Measurements from ENCODE around the gene POLR2M. TPM values are rescaled to one million over a fixed set of nuclear protein-coding genes. Genes with fewer than 3 reads are reported as not detected.

The POLR2M gene
- total and polyA plus RNA-seq, 3 experiments from 2014 or later, result 51.2 to 72.3 (median 57.9) TPM

DNA sequence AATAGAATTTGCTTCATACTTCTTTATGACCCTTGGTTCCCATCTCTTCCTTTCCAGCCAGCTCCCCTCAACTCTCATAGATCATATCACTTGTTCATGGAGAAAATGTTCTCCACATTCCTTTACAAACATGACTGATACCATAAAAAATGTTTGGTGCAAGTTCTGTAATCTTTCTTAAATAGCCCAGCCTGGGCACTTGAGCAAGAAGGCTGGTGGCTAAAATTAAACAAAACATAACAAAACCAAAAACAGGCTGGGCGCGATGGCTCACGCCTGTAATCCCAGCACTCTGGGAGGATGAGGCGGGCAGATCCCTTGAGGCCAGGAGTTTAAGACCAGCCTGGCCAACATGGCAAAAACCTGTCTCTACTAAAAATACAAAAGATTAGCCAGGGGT is 8.9 kb upstream of the POLR2M start:
- H3K27ac ChIP-seq (ENCODE audit: low read depth, low read length), result no peak overlapping the region
- Mint-ChIP-seq H3K27ac (no peak overlapping the region), H3K27me3 (peaks cover 9 to 52% of the 10 kb centered on the region in 2 donors), H3K9me3 (no peaks in the 10 kb centered on the region), H3K4me3 (no peak overlapping the region), H3K36me3 (no peaks in the 10 kb centered on the region), H3K4me1 (peaks cover 0 to under 1% (median 0%) of the 10 kb centered on the region in 3 donors)
- H3K4me3 ChIP-seq (ENCODE audit: low read length), result no peak overlapping the region
- H3K9me3 ChIP-seq (ENCODE audit: low read length), result no peaks in the 10 kb centered on the region
- H3K4me1 ChIP-seq (ENCODE audit: insufficient read depth, low read length), result peaks cover under 1% of the 10 kb centered on the region
- POLR2A ChIA-PET, result no interaction called here
- H3K36me3 ChIP-seq (ENCODE audit: insufficient read depth, low read length), result no peaks in the 10 kb centered on the region
- CTCF ChIA-PET, result no interaction called here
- H3K27me3 ChIP-seq (ENCODE audit: insufficient read depth, low read length, poor library complexity, severe bottlenecking), result no peaks in the 10 kb centered on the region
- no peak for DNase-seq

DNA sequence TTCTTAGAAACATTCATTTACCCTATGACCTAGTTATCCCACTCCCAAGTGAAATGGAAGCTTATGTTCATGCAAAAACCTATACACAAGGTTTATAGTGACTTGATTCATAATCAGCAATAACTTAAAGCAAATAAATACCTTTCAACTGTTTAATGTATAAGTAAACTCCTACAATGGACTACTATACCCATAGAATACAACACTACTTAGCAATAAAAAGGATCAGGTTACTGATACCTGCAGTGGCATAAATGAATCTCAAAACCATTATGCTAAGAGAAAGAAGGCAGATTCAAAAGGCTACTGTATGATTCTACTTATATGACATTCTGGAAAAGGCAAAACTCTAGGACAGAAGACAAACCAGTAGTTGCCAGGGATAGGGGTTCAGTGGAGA is 8.3 kb upstream of the POLR2M start:
- CTCF ChIA-PET, result no interaction called here
- H3K9me3 Mint-ChIP-seq, result no peaks in the 10 kb centered on the region
- peaks cover 9 to 52% of the 10 kb centered on the region in 2 donors for H3K27me3 Mint-ChIP-seq
- Histone ChIP-seq H3K27ac (ENCODE audit: low read depth, low read length) (no peak overlapping the region), H3K36me3 (ENCODE audit: insufficient read depth, low read length) (no peaks in the 10 kb centered on the region), H3K4me1 (ENCODE audit: insufficient read depth, low read length) (peaks cover 7% of the 10 kb centered on the region), H3K27me3 (ENCODE audit: insufficient read depth, low read length, poor library complexity, severe bottlenecking) (no peaks in the 10 kb centered on the region), H3K9me3 (ENCODE audit: low read length) (no peaks in the 10 kb centered on the region), H3K4me3 (ENCODE audit: low read length) (no peak overlapping the region)
- peaks cover 5 to 7% (median 6%) of the 10 kb centered on the region in 3 donors for H3K4me1 Mint-ChIP-seq
- H3K36me3 Mint-ChIP-seq, result no peaks in the 10 kb centered on the region
- H3K4me3 Mint-ChIP-seq, result peak overlapping the region in 1 of 7 donors; percentile 5
- POLR2A ChIA-PET, result no interaction called here
- H3K27ac Mint-ChIP-seq, result no peak overlapping the region
- DNase-seq, result no peak

DNA sequence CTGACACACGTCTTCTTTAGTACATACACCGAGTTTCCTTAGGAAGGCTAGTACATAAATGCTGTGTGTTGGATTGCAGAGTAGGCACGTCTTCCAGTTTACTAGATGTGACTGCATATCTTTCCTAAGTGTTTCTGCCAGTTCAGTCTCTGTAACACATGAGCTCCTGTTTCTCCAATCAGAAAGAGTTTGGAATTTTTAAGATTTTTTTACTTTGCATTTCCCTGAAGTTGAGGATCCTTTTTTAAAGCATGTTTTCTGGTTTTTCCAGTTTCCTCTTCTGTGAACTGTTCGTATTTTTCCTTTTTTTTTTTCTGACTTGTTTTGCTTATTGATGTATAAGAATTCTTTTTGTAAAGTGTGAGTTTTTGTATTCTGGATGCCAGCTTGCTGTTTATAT is 7.5 kb upstream of the POLR2M start:
- H3K36me3 Mint-ChIP-seq, result no peaks in the 10 kb centered on the region
- ChIA-PET CTCF (no interaction called here), POLR2A (no interaction called here)

GRCh38 chr15:57703387-57703786 is 3.1 kb upstream of the POLR2M start:
- H3K4me1 ChIP-seq (ENCODE audit: insufficient read depth, low read length), result peaks cover 37% of the 10 kb centered on the region
- peaks cover 0 to 12% (median 0%) of the 10 kb centered on the region in 3 donors for H3K36me3 Mint-ChIP-seq
- ChIA-PET CTCF (no interaction called here), POLR2A (no interaction called here)
- peak overlapping the region in 5 of 8 donors; percentile 13 to 59 (median 34) for H3K27ac Mint-ChIP-seq
- H3K27me3 Mint-ChIP-seq, result peaks cover 7 to 30% of the 10 kb centered on the region in 2 donors
- H3K4me3 ChIP-seq (ENCODE audit: low read length), result no peak overlapping the region
- peak in 3 of 5 donors; percentile 26 to 60 (median 58) for DNase-seq
- no peaks in the 10 kb centered on the region for H3K36me3 ChIP-seq (ENCODE audit: insufficient read depth, low read length)
- no peaks in the 10 kb centered on the region for H3K27me3 ChIP-seq (ENCODE audit: insufficient read depth, low read length, poor library complexity, severe bottlenecking)
- H3K9me3 Mint-ChIP-seq, result no peaks in the 10 kb centered on the region
- H3K4me1 Mint-ChIP-seq, result peaks cover 41 to 50% (median 43%) of the 10 kb centered on the region in 3 donors
- H3K27ac ChIP-seq (ENCODE audit: low read depth, low read length), result no peak overlapping the region
- no peaks in the 10 kb centered on the region for H3K9me3 ChIP-seq (ENCODE audit: low read length)
- peak overlapping the region in 3 of 7 donors; percentile 17 to 68 (median 32) for H3K4me3 Mint-ChIP-seq

More for the DNA sequence above, 7.5 kb upstream of the POLR2M start:
- Histone ChIP-seq H3K4me1 (ENCODE audit: insufficient read depth, low read length) (peaks cover 14% of the 10 kb centered on the region), H3K4me3 (ENCODE audit: low read length) (no peak overlapping the region), H3K36me3 (ENCODE audit: insufficient read depth, low read length) (no peaks in the 10 kb centered on the region), H3K27ac (ENCODE audit: low read depth, low read length) (no peak overlapping the region), H3K27me3 (ENCODE audit: insufficient read depth, low read length, poor library complexity, severe bottlenecking) (no peaks in the 10 kb centered on the region), H3K9me3 (ENCODE audit: low read length) (no peaks in the 10 kb centered on the region)
- no peak overlapping the region for H3K4me3 Mint-ChIP-seq
- DNase-seq, result no peak
- H3K9me3 Mint-ChIP-seq, result no peaks in the 10 kb centered on the region
- peaks cover 13 to 14% (median 14%) of the 10 kb centered on the region in 3 donors for H3K4me1 Mint-ChIP-seq
- peaks cover 11 to 48% of the 10 kb centered on the region in 2 donors for H3K27me3 Mint-ChIP-seq
- H3K27ac Mint-ChIP-seq, result no peak overlapping the region

GRCh38 chr15:57704441-57704840 is 2.1 kb upstream of the POLR2M start:
- peak overlapping the region in 7 of 8 donors; percentile 5 to 95 (median 80) for H3K27ac Mint-ChIP-seq
- POLR2A ChIA-PET, result no interaction called here

GRCh38 chr15:57705746-57706404 is 639 bp upstream of the POLR2M start:
- H3K9me3 ChIP-seq (ENCODE audit: low read length), result no peaks in the 10 kb centered on the region
- Mint-ChIP-seq H3K4me3 (peak overlapping the region; percentile 83 to 95 (median 91)), H3K9me3 (no peaks in the 10 kb centered on the region), H3K27me3 (peaks cover 4 to 8% of the 10 kb centered on the region in 2 donors), H3K27ac (peak overlapping the region; percentile 92 to 97 (median 95)), H3K4me1 (peaks cover 63 to 74% (median 66%) of the 10 kb centered on the region in 3 donors), H3K36me3 (peaks cover 0 to 33% (median 6%) of the 10 kb centered on the region in 3 donors)
- H3K27ac ChIP-seq (ENCODE audit: low read depth, low read length), result peak overlapping the region; percentile 85
- H3K4me3 ChIP-seq (ENCODE audit: low read length), result peak overlapping the region; percentile 85
- DNase-seq, result no peak
- no peaks in the 10 kb centered on the region for H3K27me3 ChIP-seq (ENCODE audit: insufficient read depth, low read length, poor library complexity, severe bottlenecking)
- POLR2A ChIA-PET, result interaction anchor here (0.7 to 1.0 kb wide), 2 partner anchors 778 to 1044 kb away, joined by 3 read pairs; no protein-coding TSS in a partner anchor
- H3K4me1 ChIP-seq (ENCODE audit: insufficient read depth, low read length), result peaks cover 46% of the 10 kb centered on the region
- H3K36me3 ChIP-seq (ENCODE audit: insufficient read depth, low read length), result peaks cover 6% of the 10 kb centered on the region
- CTCF ChIA-PET, result interaction anchor here (0.7 to 1.2 kb wide), 2 partner anchors 24 to 26 kb away, joined by 3 to 4 read pairs; no protein-coding TSS in a partner anchor

More at GRCh38 chr15:57704441-57704840, 2.1 kb upstream of the POLR2M start:
- peaks cover 52 to 60% (median 53%) of the 10 kb centered on the region in 3 donors for H3K4me1 Mint-ChIP-seq
- H3K9me3 Mint-ChIP-seq, result no peaks in the 10 kb centered on the region
- H3K36me3 Mint-ChIP-seq, result peaks cover 0 to 20% (median 0%) of the 10 kb centered on the region in 3 donors
- peaks cover 5 to 20% of the 10 kb centered on the region in 2 donors for H3K27me3 Mint-ChIP-seq
- Histone ChIP-seq H3K4me3 (ENCODE audit: low read length) (no peak overlapping the region), H3K4me1 (ENCODE audit: insufficient read depth, low read length) (peaks cover 42% of the 10 kb centered on the region), H3K27ac (ENCODE audit: low read depth, low read length) (no peak overlapping the region), H3K9me3 (ENCODE audit: low read length) (no peaks in the 10 kb centered on the region), H3K36me3 (ENCODE audit: insufficient read depth, low read length) (no peaks in the 10 kb centered on the region), H3K27me3 (ENCODE audit: insufficient read depth, low read length, poor library complexity, severe bottlenecking) (no peaks in the 10 kb centered on the region)
- peak overlapping the region in 5 of 7 donors; percentile 5 to 82 (median 48) for H3K4me3 Mint-ChIP-seq
- no peak for DNase-seq
- CTCF ChIA-PET, result interaction anchor here (0.9 kb wide), 1 partner anchor 31 kb away, joined by 3 read pairs; no protein-coding TSS in a partner anchor

- Histone ChIP-seq H3K9me3 (ENCODE audit: low read length) (no peaks in the 10 kb centered on the region), H3K4me3 (ENCODE audit: low read length) (peak overlapping the region; percentile 85), H3K27ac (ENCODE audit: low read depth, low read length) (peak overlapping the region; percentile 85), H3K4me1 (ENCODE audit: insufficient read depth, low read length) (peaks cover 41% of the 10 kb centered on the region), H3K36me3 (ENCODE audit: insufficient read depth, low read length) (peaks cover 24% of the 10 kb centered on the region), H3K27me3 (ENCODE audit: insufficient read depth, low read length, poor library complexity, severe bottlenecking) (no peaks in the 10 kb centered on the region)
- ChIA-PET CTCF (no interaction called here), POLR2A (interaction anchor here (0.7 kb wide), 1 partner anchor 23 kb away, joined by 3 read pairs; no protein-coding TSS in a partner anchor)
- H3K27me3 Mint-ChIP-seq, result peaks cover 0 to 2% of the 10 kb centered on the region in 2 donors
- no peak for DNase-seq
- peaks cover 0 to 55% (median 19%) of the 10 kb centered on the region in 3 donors for H3K36me3 Mint-ChIP-seq
- H3K4me1 Mint-ChIP-seq, result peaks cover 74 to 89% (median 77%) of the 10 kb centered on the region in 3 donors
- H3K4me3 Mint-ChIP-seq, result peak overlapping the region; percentile 83 to 95 (median 91)
- peak overlapping the region; percentile 92 to 97 (median 95) for H3K27ac Mint-ChIP-seq
- no peaks in the 10 kb centered on the region for H3K9me3 Mint-ChIP-seq
These were observed 1.5 kb downstream of the POLR2M start for GRCh38 chr15:57708047-57708446.

DNA sequence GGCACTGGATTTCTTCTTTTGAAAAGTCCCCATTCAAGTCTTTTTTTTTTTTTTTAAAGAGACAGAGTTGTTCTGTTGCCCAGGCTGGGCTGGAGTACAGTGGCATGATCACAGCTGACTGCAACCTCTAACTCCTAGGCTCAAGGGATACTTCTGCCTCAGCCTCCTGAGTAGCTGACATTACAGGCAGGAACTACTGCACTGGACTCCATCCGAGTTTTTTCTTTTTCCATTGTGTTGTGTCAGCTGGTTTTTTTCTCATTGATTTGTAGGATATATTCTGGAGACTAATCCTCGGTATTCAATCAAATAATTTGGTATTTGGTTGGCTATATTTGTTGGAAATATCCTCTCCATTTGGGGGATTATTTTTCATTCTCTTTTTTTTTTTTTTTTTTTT is 11.8 kb downstream of the POLR2M start:
- Mint-ChIP-seq H3K9me3 (peaks cover 0 to 3% (median 0%) of the 10 kb centered on the region in 5 donors), H3K4me1 (peaks cover 14 to 27% (median 15%) of the 10 kb centered on the region in 3 donors), H3K36me3 (peaks cover 12 to 62% (median 26%) of the 10 kb centered on the region in 3 donors), H3K27me3 (no peaks in the 10 kb centered on the region), H3K4me3 (peak overlapping the region in 1 of 7 donors; percentile 40), H3K27ac (no peak overlapping the region)
- H3K36me3 ChIP-seq (ENCODE audit: insufficient read depth, low read length), result no peaks in the 10 kb centered on the region
- ChIA-PET CTCF (interaction anchor here (1.3 kb wide), 1 partner anchor 14 kb away, joined by 6 read pairs; no protein-coding TSS in a partner anchor), POLR2A (no interaction called here)
- H3K27me3 ChIP-seq (ENCODE audit: insufficient read depth, low read length, poor library complexity, severe bottlenecking), result no peaks in the 10 kb centered on the region
- no peak overlapping the region for H3K4me3 ChIP-seq (ENCODE audit: low read length)
- no peak for DNase-seq
- no peaks in the 10 kb centered on the region for H3K4me1 ChIP-seq (ENCODE audit: insufficient read depth, low read length)
- no peaks in the 10 kb centered on the region for H3K9me3 ChIP-seq (ENCODE audit: low read length)
- H3K27ac ChIP-seq (ENCODE audit: low read depth, low read length), result no peak overlapping the region

Data from CD8-positive, alpha-beta memory T cell (primary cell).